Stimulated activated CD8-positive, alpha-beta memory T cell treated with anti-CD3 and anti-CD28 coated beads, Interleukin-4, amount 100 ng/mL, for 24 hours (primary cell): Measurements from ENCODE around the gene BORA.
A peak's percentile ranks its signal among the peaks of the same experiment; 100 is the strongest.
"Not testable (repeated sequence)": the region's sequence is repeated elsewhere in the genome, so short reads cannot be mapped to it uniquely, and the experiment has no call there.

Experiments used
- DNase-seq: peaks from one replicate; pipeline ENCODE4 v3.0.0-alpha.2; 2020; ENCODE audit warnings: low read depth

The BORA gene

GRCh38 chr13:72727417-72728289, at the start of gene BORA, which contains the start of gene MZT1:
Gene BORA, plus strand, starts transcription at chr13:72727923. Its CDS starts 1,018 bp downstream, at chr13:72728941.
Gene MZT1, minus strand, starts transcription at chr13:72727629. Its CDS starts 27 bp downstream, at chr13:72727602.
- peak; percentile 94 for DNase-seq

GRCh38 chr13:72678312-72678711, 49.4 kb upstream of the BORA start:
- no peak for DNase-seq

DNA sequence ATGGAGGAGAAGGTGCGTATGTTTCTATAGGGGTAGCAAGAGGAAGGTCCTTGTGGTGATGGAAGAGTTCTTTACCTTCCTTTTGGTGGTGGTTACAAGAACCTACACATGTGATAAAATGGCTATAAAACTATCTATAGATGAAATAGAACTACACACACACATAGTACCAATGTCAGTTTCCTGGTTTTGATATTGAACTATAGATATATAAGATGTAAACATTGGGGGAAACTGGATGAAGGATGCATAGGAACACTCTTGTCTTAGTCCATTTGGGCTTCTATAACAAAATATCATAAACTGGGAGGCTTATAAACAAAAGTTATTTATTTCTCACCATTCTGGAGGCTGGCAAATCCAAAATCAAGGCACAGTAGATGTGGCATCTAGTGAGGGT, 47.4 kb upstream of the BORA start:
- no peak for DNase-seq

GRCh38 chr13:72686766-72687165, 41.0 kb upstream of the BORA start:
- no peak for DNase-seq

GRCh38 chr13:72689181-72689696, 38.5 kb upstream of the BORA start:
- no peak for DNase-seq

DNA sequence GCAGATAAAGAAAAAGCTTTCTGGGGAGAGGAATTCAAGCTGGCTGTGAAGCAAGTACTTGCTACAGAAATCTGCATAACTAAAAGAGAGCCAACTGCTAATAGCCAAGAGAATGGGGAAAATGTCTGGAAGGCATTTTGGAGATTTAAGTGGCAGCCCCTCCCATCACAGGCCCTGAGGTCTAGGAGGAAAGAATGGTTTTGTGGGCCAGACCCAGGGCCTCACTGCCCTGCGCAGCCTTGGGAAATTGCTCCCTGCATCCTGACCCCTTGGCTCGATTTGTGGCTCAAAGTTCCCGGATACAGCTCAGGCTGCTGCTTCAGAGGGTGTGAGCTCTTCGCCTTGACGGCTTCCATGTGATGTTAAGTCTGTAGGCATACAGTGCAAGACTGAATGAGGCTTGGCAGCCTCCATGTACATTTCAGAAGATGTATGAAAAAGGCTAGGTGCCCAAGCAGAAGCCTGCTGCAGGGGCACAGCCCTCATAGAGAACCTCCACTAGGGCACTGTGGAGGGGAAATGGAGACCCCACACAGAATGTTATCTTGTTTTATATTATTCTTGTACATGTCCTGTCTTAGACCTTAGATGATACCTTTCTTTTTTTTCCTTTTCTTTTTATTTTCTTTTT, 34.7 kb upstream of the BORA start:
- no peak for DNase-seq

DNA sequence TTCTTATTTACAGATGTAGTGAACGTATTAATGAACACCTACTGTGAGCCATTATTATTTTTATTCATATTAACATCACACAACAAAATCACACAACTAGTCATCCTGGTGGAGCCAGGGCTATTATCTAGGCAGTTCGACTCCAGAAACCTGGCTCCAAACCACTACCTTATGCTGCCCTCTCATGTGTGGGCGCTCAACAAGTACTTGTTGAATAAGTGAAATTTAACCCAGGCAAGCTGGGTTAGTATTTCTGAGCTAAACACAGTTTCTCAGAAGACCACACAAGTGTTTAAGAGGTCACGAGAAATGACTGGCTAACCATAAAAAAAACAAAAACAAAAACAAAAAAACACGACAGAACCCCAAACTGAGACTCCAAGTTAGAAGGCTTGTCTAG, 33.9 kb upstream of the BORA start:
- no peak for DNase-seq

GRCh38 chr13:72694314-72694713, 33.4 kb upstream of the BORA start:
- DNase-seq, result no peak

GRCh38 chr13:72696579-72696978, 31.1 kb upstream of the BORA start:
- DNase-seq, result no peak

DNA sequence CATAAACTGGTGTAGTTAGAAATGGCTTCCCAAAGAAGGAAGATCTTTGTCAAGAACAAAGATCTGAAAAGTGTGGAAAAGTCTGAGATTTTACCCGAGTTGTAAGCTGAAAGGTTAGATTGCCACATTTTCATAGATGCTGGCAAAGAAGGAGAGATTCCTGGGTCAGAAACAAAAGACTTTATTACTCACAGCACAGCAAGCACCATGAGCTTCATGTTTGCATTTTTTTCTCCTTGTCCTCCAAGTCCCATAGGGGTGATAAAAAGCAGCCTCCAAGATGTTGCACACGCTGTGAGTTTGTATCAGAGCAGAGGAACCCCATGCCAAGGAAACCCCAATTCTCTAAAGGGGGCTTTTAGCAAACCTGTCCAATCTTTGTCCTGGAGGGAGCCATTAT, 29.6 kb upstream of the BORA start:
- DNase-seq, result no peak

GRCh38 chr13:72700509-72700908, 27.2 kb upstream of the BORA start:
- no peak for DNase-seq

DNA sequence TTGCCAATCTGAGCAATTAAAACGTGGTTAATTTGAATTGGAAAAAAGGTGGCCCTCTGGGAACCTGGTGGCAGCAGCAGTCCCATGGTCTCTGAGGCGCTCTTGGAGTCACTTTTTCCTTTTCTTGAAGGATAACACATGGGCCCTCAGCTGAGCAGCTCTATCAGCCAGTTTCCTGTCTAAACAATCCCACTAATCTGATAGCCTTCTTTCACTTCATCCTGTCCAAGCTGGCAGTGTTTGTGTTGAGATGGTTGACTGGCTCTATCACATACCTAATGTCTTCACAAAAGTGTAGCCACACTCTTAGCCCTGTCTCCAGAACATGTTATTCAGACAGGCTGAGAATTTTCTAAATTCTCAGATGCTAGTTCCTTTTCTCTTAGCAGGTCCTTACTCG, 10.9 kb upstream of the BORA start:
- no peak for DNase-seq

DNA sequence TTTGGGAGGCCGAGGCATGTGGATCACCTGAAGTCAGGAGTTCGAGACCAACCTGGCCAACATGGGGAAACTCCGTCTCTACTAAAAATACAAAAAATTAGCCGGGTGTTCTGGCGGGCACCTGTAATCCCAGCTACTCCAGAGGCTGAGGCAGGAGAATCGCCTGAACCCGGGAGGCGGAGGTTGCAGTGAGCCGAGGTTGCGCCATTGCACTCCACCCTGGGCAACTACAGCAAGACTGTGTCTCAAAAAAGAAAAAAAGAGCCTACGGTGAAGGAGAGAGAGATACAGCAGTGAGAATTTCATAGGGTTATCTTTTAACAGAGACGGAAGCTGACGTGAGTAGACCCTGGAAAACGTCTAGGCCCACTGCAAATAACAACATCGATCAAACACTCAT, 1.5 kb upstream of the BORA start:
- not testable (repeated sequence) for DNase-seq

DNA sequence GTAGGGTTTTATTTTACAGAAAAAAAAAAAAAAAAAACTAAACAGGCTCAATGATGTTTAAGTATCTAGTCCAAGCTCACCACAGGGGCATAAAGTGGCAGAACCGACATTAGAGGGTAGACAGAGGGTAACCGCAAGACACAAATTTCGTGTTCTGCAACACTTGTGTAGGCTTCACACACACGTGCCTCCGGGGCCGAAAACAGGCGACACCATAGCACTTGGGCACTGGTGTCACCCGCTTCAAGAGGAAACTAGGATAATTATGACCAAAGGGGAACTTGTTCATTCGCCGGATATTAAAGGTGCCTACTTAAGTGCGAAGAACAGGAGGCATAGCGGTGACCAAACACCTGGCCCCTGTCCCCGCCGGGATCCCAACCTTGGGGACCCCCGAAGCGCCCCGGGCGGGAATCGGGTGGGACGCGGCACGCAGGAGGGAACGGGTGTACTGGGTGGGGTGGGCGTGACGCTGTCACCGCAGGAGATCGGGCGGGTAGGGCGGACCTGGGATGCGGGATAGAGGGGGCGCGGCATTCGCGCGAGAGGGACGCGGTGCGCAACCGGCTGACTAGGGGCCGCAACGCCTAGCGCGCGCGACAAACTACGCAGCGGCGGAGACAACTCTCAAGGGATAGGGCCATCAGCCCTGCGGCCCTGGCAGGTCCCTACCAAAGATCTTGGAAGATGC, 852 bp upstream of the BORA start:
- DNase-seq, result peak; percentile 3

GRCh38 chr13:72728290-72728605, 525 bp downstream of the BORA start:
- no peak for DNase-seq

DNA sequence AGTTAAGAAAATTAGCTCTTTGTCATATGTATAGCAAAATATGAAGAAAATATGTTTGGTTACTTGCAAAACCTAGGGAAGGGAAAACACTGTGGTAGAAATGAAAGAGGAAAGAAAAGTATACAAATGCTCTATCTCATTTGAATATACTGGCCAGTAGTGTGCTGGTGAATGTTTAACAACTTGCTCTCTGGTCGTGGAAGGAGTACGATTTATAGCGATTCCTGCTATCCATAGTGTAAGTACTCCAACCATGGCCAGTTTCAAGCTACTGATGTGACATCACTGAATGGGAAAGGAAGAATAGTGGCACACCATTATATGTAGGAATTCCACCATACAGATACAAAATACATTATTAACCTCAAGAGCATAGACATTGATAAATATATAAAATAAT, 9.3 kb downstream of the BORA start:
- no peak for DNase-seq

GRCh38 chr13:72740015-72740414, 12.3 kb downstream of the BORA start:
- DNase-seq, result no peak

DNA sequence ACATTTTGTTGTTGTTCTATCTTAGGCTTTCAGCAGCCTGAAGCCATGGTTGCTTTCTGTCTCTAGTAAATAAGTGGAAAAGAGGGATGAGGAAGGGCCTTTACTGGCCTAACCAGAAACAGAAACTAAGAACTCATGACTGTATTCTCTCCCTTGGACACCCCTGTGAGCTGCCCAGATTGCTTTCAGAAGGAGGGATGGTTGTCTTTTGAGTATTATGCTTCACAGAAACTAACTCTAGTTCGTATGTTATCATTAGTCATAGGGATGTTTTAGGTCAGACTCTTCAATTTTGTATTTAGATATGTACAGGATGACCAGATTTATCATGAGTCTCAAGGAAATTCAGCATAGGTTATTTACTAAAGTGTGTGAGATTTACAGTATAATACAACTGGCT, 17.5 kb downstream of the BORA start:
- no peak for DNase-seq

GRCh38 chr13:72751220-72751619, 23.5 kb downstream of the BORA start:
- no peak for DNase-seq

- DNase-seq, result no peak
Measured at GRCh38 chr13:72754111-72754510, 26.4 kb downstream of the BORA start.

GRCh38 chr13:72757792-72758535, 30.2 kb downstream of the BORA start:
- DNase-seq, result no peak

- DNase-seq, result no peak
Measured at GRCh38 chr13:72760189-72760588, 32.5 kb downstream of the BORA start.
